Natural killer cell (primary cell): ENCODE data around the gene DNAH10. TPM values are rescaled to one million over a fixed set of nuclear protein-coding genes. Genes with fewer than 3 reads are reported as not detected.
"Not testable (repeated sequence)": the region's sequence is repeated elsewhere in the genome, so short reads cannot be mapped to it uniquely, and the experiment has no call there.

ENCODE experiments used
- ATAC-seq, 3 donors: fragments of 150-1000 bp in 2 of 3; fragments of 200-7000 bp in 1 of 3; cut with Tn5 transposase; 1 replicate in 1 of 3; 2 replicates in 2 of 3; pipeline ENCODE4 v1.10.0; 2021; ENCODE audit warnings: mild to moderate bottlenecking in 2 of 3, moderate library complexity in 2 of 3
- DNase-seq, 2 donors: peaks; one replicate each; pipeline versions ENCODE4 v3.0.0 to v3.0.0-alpha.2; 2013 to 2021; ENCODE audit warnings: mixed read lengths in 1 of 2
- H3K27ac ChIP-seq: one replicate; pipeline ENCODE4 v1.5.1; 2013; ENCODE audit warnings: mild to moderate bottlenecking, low read length
- H3K27me3 ChIP-seq: one replicate; pipeline ENCODE4 v1.6.1; 2013; ENCODE audit warnings: low read length; ENCODE audit not compliant: control insufficient read depth, insufficient read depth
- H3K36me3 ChIP-seq: one replicate; pipeline ENCODE4 v1.6.1; 2013; ENCODE audit warnings: low read length; ENCODE audit not compliant: control insufficient read depth, insufficient read depth
- H3K4me1 ChIP-seq: one replicate; pipeline ENCODE4 v1.6.1; 2013; ENCODE audit warnings: low read length; ENCODE audit not compliant: control insufficient read depth, insufficient read depth
- H3K4me3 ChIP-seq: one replicate; pipeline ENCODE4 v1.5.1; 2013; ENCODE audit warnings: low read length
- H3K9me3 ChIP-seq: one replicate; pipeline ENCODE4 v1.6.1; 2013; ENCODE audit warnings: low read length; ENCODE audit not compliant: control insufficient read depth, insufficient read depth
- H3K27ac Mint-ChIP-seq, 2 donors: one replicate each; pipeline ENCODE4 v1.8.0; 2022; ENCODE audit warnings: mild to moderate bottlenecking in 2 of 2, mixed read lengths in 2 of 2, moderate library complexity in 1 of 2
- H3K27me3 Mint-ChIP-seq, 2 donors: one replicate each; pipeline ENCODE4 v1.8.0; 2022; ENCODE audit warnings: low read depth in 2 of 2, mixed read lengths in 2 of 2
- H3K36me3 Mint-ChIP-seq: one replicate; pipeline ENCODE4 v1.8.0; 2022; ENCODE audit warnings: mixed read lengths
- H3K4me1 Mint-ChIP-seq, 2 donors: one replicate each; pipeline ENCODE4 v1.8.0; 2022; ENCODE audit warnings: mixed read lengths in 2 of 2
- H3K4me3 Mint-ChIP-seq: one replicate; pipeline ENCODE4 v1.8.0; 2022; ENCODE audit warnings: mild to moderate bottlenecking, moderate library complexity, mixed read lengths
- H3K9me3 Mint-ChIP-seq, 2 donors: one replicate each; pipeline ENCODE4 v1.8.0; 2022; ENCODE audit warnings: mixed read lengths in 2 of 2
- WGBS: methylation state at CpG from one replicate; pipeline ENCODE4 v1.1.7; 2013; ENCODE audit warnings: missing lambda C conversion rate; ENCODE audit not compliant: insufficient coverage; 5-methylcytosine and 5-hydroxymethylcytosine counted together
- intact Hi-C: fragments of 100-400 bp; cut with micrococcal nuclease; formaldehyde crosslinking; loops from one replicate; pipeline ENCODE4 v1.14.2; 2022
- total RNA-seq, 4 donors: library from RNA; stranded (reverse); fragments of 120-200 nt in 1 of 4; gene quantifications; one replicate each; pipeline versions ENCODE4 v1.2.3 to v1.2.4, GENCODE V29; 2013 to 2022
- TF ChIP-seq, protein P1 (sequence below): fragments of 200-600 bp; IDR thresholded peaks from one replicate; pipeline ENCODE4 v1.8.0; 2022; ENCODE audit warnings: antibody characterized with exemption

The DNAH10 gene
- total RNA-seq, 3 donors from 2014 or later (not counting 1 experiment from before 2014, with no cell fraction given), result 0.43 to 1.7 (median 0.94) TPM

DNA sequence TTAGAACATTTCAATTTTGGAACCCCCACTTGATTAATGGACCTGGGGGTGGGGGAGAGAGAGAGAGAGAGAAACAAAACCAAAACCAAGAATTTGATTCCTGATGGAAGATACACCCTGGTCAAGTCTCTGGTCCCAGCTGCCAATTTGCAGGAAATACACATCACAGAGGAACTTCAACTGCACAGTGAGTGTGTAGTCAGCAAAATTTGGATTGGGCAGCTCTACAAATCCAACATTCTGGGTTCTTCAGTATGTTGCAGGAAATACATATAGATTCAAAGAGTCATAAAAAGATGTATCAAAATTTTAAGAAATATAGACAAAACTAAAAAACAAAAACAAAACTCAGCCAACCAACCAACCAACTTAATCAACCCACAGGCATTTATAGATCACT is 17.4 kb downstream of the DNAH10 start:
- H3K4me1 ChIP-seq, result no peaks in the 10 kb centered on the region
- peaks cover 3% of the 10 kb centered on the region for H3K9me3 ChIP-seq
- H3K27ac ChIP-seq, result no peak overlapping the region
- Mint-ChIP-seq H3K4me3 (no peak overlapping the region), H3K4me1 (no peaks in the 10 kb centered on the region), H3K27ac (no peak overlapping the region), H3K27me3 (peaks cover 11 to 12% of the 10 kb centered on the region in 2 donors), H3K36me3 (no peaks in the 10 kb centered on the region), H3K9me3 (no peaks in the 10 kb centered on the region)
- no peak for ATAC-seq
- H3K27me3 ChIP-seq, result no peaks in the 10 kb centered on the region
- H3K36me3 ChIP-seq, result no peaks in the 10 kb centered on the region
- TF ChIP-seq, protein P1, sequence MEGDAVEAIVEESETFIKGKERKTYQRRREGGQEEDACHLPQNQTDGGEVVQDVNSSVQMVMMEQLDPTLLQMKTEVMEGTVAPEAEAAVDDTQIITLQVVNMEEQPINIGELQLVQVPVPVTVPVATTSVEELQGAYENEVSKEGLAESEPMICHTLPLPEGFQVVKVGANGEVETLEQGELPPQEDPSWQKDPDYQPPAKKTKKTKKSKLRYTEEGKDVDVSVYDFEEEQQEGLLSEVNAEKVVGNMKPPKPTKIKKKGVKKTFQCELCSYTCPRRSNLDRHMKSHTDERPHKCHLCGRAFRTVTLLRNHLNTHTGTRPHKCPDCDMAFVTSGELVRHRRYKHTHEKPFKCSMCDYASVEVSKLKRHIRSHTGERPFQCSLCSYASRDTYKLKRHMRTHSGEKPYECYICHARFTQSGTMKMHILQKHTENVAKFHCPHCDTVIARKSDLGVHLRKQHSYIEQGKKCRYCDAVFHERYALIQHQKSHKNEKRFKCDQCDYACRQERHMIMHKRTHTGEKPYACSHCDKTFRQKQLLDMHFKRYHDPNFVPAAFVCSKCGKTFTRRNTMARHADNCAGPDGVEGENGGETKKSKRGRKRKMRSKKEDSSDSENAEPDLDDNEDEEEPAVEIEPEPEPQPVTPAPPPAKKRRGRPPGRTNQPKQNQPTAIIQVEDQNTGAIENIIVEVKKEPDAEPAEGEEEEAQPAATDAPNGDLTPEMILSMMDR, result no peak
- no peak for DNase-seq
- H3K4me3 ChIP-seq, result no peak overlapping the region
- intact Hi-C loops, result no loop called here

DNA sequence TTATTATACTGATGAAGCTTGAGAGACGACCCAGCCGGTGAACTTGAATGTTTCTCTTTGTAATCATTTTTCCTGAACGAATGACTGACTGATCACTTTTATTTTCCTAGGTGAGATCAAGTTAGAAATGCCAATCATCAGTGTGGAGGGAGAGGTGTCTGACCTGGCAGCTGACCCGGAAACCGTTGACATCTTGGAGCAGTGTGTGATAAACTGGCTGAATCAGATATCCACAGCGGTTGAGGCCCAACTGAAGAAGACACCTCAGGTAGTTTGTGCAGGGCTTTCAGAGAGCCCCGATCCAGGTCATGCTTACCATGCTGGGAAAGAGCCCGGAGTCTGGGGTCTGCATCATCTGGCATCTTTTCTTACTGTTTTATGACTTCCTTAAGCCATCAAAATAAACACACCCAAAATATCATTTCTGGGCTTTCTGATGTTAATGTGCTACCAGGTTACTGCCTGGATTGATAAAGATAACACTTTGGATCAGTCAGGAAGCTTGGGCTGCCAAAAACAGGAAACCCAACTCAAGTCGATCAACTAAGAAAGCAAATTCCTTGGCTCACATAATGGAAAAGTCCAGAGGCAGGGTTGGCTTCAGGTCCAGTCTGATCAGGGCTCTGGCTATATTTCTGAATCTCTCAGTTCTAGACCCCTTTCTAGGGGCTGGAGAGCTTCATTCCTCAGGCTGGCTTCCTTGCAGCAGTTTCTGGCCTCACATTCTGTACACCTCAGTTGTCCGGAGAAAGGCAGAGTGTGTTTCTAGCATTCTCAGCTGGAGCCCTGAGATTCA is 21.1 kb downstream of the DNAH10 start:
- no peak overlapping the region for H3K4me3 Mint-ChIP-seq
- Histone ChIP-seq H3K36me3 (no peaks in the 10 kb centered on the region), H3K9me3 (no peaks in the 10 kb centered on the region), H3K27me3 (no peaks in the 10 kb centered on the region), H3K4me1 (no peaks in the 10 kb centered on the region), H3K4me3 (no peak overlapping the region), H3K27ac (no peak overlapping the region)
- ATAC-seq, result no peak
- H3K36me3 Mint-ChIP-seq, result no peaks in the 10 kb centered on the region
- intact Hi-C loops, result no loop called here
- peaks cover 4 to 17% of the 10 kb centered on the region in 2 donors for H3K27me3 Mint-ChIP-seq
- TF ChIP-seq, protein P1, result no peak
- H3K27ac Mint-ChIP-seq, result no peak overlapping the region
- no peaks in the 10 kb centered on the region for H3K9me3 Mint-ChIP-seq
- H3K4me1 Mint-ChIP-seq, result no peaks in the 10 kb centered on the region
- DNase-seq, result no peak
- whole genome bisulfite sequencing, result 94% methylated on average over 10 of the region's 10 CpGs

DNA sequence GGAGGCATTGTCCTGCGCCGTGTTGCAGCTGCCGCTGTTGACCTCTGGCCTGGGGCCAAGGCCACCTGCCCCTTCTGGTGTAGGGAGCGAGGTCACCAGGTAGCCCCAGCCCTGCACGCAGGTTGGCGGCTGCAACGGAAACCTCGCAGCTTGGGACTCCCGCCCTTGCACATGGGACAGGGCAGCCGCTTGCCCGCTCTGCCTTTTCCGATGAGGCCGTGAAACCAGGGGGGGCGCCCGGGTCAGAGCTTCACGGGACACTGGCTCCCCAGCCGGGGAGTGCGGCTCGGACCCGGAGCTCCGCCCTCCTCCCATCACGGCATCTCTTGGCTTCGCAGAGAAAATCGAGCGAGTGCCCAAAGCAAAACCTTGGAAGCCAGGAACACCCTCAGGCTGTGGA is 25.4 kb downstream of the DNAH10 start:
- H3K36me3 ChIP-seq, result no peaks in the 10 kb centered on the region
- H3K9me3 ChIP-seq, result no peaks in the 10 kb centered on the region
- H3K9me3 Mint-ChIP-seq, result no peaks in the 10 kb centered on the region
- 96% methylated on average over 25 of the region's 25 CpGs for WGBS
- H3K4me1 Mint-ChIP-seq, result no peaks in the 10 kb centered on the region
- intact Hi-C loops, result no loop called here
- TF ChIP-seq, protein P1, result no peak
- no peak overlapping the region for H3K4me3 ChIP-seq
- H3K27me3 Mint-ChIP-seq, result peaks cover 0 to 17% of the 10 kb centered on the region in 2 donors
- ATAC-seq (no peak), DNase-seq (no peak)
- no peaks in the 10 kb centered on the region for H3K27me3 ChIP-seq
- H3K27ac Mint-ChIP-seq, result no peak overlapping the region
- no peaks in the 10 kb centered on the region for H3K36me3 Mint-ChIP-seq
- H3K27ac ChIP-seq, result no peak overlapping the region
- no peaks in the 10 kb centered on the region for H3K4me1 ChIP-seq
- H3K4me3 Mint-ChIP-seq, result no peak overlapping the region

DNA sequence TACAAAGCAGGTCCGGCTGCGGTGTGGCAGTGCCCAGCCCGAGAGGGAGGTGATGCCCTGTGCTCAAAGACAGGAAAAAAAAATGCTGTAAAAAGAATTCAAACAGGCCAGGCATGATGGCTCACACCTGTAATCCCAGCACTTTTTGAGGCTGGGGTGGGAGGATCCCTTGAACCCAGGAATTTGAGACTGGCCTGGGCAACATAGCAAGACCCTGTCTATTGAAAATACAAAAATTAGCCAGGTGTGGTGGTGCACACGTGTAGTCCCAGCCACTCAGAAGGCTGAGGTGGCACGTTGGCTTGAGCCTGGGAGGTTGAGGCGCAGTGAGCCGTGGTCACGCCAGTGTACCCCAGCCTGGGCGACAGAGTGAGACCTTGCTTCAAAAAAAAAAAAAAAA is 26.4 kb downstream of the DNAH10 start:
- no peaks in the 10 kb centered on the region for H3K9me3 ChIP-seq
- DNase-seq (no peak), ATAC-seq (no peak)
- Mint-ChIP-seq H3K36me3 (no peaks in the 10 kb centered on the region), H3K27ac (no peak overlapping the region), H3K4me3 (no peak overlapping the region), H3K27me3 (peaks cover 0 to 7% of the 10 kb centered on the region in 2 donors), H3K9me3 (no peaks in the 10 kb centered on the region), H3K4me1 (no peaks in the 10 kb centered on the region)
- WGBS, result 85% methylated on average over 9 of the region's 9 CpGs
- H3K4me1 ChIP-seq, result no peaks in the 10 kb centered on the region
- H3K4me3 ChIP-seq, result no peak overlapping the region
- H3K27me3 ChIP-seq, result no peaks in the 10 kb centered on the region
- no peak overlapping the region for H3K27ac ChIP-seq
- TF ChIP-seq, protein P1, result no peak
- no peaks in the 10 kb centered on the region for H3K36me3 ChIP-seq
- intact Hi-C loops, result no loop called here

DNA sequence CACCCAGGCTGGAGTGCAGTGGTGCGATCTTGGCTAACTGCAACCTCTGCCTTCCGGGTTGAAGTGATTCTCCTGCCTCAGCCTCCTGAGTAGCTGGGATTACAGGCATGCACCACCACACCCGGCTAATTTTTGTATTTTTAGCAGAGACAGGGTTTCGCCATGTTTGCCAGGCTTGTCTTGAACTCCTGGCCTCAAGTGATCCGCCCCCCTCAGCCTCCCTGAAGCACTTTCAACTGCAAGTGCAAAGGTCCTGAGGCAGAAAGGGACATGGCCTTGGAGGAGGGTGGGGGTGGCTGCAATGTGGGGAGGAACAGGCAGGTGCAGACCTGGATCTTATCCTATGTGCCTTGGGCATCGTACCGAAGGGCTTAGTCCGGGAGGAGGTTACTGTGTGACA is 27.3 kb downstream of the DNAH10 start:
- H3K36me3 ChIP-seq, ATAC-seq, H3K36me3 Mint-ChIP-seq, intact Hi-C loops, H3K27me3 Mint-ChIP-seq, H3K4me3 Mint-ChIP-seq, DNase-seq, H3K4me1 ChIP-seq, H3K4me1 Mint-ChIP-seq, H3K27me3 ChIP-seq, H3K9me3 ChIP-seq, H3K4me3 ChIP-seq, H3K9me3 Mint-ChIP-seq, H3K27ac ChIP-seq, H3K27ac Mint-ChIP-seq: not testable (repeated sequence)
- 92% methylated on average over 8 of the region's 8 CpGs for WGBS
